ENCODE results near the gene SLC15A3.

The SLC15A3 gene

DNA sequence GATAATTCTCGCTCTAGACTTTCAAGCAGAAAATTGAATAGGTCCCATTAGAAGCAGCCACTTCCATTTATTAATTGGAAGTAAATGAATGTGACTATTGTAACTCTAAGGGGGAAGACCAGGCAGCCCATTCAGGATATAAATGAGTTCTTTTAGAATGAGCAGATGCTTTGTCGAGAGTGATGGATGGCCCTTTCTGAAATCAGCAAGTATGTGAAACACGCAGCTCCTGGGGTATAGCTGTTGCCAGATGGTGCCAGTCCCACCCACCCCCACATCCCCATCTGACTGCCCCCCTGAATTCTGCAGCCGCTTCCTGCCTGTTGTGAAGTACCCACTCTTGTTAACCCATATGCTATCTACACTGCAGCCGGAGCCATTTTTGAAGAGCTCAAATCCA is 3.7 kb downstream of the SLC15A3 start:
- Mint-ChIP-seq H3K9me3 (no peaks in the 10 kb centered on the region), H3K4me3 (no peak overlapping the region), H3K27ac (no peak overlapping the region), H3K36me3 (no peaks in the 10 kb centered on the region), H3K4me1 (peaks cover 25% of the 10 kb centered on the region), H3K27me3 (peaks cover 45% of the 10 kb centered on the region)
- CTCF ChIA-PET: no interaction called here
- DNase-seq: no peak

DNA sequence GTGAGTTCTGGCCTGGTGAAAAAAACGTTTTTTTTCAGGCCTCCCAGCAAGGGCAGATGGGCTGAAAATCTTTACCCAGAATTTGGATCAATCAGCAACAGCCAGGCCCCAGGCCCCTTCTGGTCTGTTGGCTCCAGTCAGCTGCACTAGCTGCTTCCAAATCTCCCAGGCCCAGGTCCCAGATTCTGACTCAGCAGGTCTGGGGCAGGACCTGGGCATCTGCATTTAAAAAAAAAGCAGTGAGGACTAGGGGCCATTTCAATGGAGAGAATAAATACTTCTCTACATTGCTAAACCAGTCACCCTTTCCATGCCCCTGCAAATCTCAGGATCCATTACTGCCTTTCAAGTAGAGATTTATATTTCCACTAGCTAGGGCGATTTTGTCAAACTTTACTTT is 4.3 kb downstream of the SLC15A3 start:
- peaks cover 20% of the 10 kb centered on the region for H3K4me1 Mint-ChIP-seq
- no peak for DNase-seq
- H3K36me3 Mint-ChIP-seq: no peaks in the 10 kb centered on the region
- no peak overlapping the region for H3K27ac Mint-ChIP-seq
- H3K27me3 Mint-ChIP-seq: peaks cover 42% of the 10 kb centered on the region
- no peaks in the 10 kb centered on the region for H3K9me3 Mint-ChIP-seq
- H3K4me3 Mint-ChIP-seq: no peak overlapping the region
- CTCF ChIA-PET: no interaction called here

DNA sequence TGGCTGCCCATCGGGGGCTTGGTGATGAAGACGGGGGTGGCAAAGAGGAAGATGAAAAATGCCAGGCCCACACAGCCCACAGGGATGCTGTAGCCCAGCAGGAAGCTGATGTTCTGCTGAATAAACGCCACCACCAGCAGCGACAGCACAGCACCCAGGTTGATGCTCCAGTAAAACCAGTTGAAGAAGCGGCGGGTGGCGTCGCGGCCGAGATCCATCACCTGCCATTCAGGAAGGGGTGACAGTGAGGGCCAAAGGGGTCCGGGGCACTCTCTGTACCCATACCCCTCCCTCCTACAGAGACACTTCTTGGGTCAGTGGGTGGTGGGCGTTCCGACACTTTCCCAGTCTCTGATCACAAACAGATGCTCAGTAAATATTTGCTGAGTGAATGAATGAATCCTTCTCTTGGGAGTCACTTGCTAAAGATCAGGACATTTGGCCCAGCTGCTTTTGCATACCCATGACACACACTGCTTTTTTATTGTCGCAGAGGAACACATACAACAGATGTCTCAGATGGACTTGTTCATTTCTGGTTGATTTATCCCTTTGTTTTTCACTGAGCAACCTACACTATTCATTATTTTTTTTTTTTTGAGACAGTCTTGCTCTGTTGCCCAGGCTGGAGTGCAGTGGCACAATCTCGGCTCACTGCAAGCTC is 5.2 kb downstream of the SLC15A3 start:
- Mint-ChIP-seq H3K9me3 (no peaks in the 10 kb centered on the region), H3K27me3 (peaks cover 32% of the 10 kb centered on the region), H3K36me3 (no peaks in the 10 kb centered on the region), H3K27ac (no peak overlapping the region), H3K4me3 (no peak overlapping the region), H3K4me1 (peaks cover 17% of the 10 kb centered on the region)
- no peak for DNase-seq
- CTCF ChIA-PET: no interaction called here

DNA sequence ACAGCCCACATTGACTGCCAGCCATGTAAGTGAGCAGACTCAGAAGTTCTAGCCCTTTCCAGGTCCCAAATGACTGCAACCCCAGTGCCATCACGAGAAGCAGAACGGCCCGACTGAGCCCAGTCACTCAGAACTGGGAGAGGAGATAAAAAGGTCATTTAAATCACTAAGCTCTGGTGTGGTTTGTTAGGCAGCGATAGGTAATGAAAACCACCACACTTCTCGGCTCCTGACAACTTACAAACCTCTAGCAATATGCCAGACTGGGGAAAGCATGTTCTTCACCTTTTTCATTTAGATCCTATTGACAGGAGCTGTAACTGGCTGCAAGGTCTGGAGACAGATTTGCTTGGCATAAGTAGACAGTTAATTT is 6.7 kb downstream of the SLC15A3 start:
- CTCF ChIA-PET: interaction anchor here (0.5 kb wide), 1 partner anchor 317 kb away, joined by 4 read pairs; no protein-coding TSS in a partner anchor
- H3K27me3 Mint-ChIP-seq: peaks cover 22% of the 10 kb centered on the region
- no peaks in the 10 kb centered on the region for H3K36me3 Mint-ChIP-seq
- DNase-seq: no peak
- H3K4me3 Mint-ChIP-seq: no peak overlapping the region
- no peak overlapping the region for H3K27ac Mint-ChIP-seq
- H3K4me1 Mint-ChIP-seq: peaks cover 20% of the 10 kb centered on the region
- H3K9me3 Mint-ChIP-seq: no peaks in the 10 kb centered on the region

DNA sequence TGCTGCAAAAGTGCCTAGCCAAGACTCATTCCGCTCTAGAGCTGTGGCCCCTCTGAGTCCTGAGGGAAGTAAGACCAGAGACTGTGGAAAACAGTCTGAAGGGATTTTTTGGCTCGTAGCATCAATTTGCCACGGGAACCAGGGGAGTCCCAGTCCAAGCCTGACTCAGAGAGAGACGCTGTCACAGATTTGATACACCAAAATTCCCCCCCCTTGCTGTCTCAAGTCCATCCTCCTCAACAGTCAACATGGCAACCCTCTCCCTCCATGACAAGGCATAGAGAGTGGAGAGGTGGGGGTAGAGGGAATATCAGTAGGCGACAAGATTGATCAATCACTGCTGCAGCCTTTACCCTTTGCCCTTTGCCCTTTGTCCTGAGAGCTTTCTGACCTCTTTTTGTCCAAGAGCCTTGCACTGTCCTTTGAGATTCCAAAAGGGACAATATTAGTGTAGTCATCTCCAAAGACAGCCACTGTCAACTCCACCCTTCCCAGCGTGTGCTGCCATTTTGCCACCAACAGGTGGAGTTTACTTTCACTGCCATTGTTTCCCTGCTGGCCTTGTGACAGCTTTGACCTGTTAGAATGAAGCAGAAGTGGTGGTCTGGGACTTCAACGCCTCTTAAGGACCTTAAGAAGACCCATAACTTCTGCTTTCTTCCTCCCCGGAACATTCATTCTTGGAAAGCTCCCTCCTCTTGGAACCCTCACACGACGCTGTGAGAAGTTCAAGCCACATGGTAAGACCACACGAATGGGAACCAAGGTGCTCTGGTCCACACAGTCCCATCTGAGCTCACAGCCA is 7.3 kb downstream of the SLC15A3 start:
- Mint-ChIP-seq H3K27ac (no peak overlapping the region), H3K4me3 (no peak overlapping the region), H3K4me1 (peaks cover 18% of the 10 kb centered on the region), H3K9me3 (no peaks in the 10 kb centered on the region), H3K27me3 (peaks cover 16% of the 10 kb centered on the region), H3K36me3 (no peaks in the 10 kb centered on the region)
- CTCF ChIA-PET: no interaction called here
- no peak for DNase-seq

DNA sequence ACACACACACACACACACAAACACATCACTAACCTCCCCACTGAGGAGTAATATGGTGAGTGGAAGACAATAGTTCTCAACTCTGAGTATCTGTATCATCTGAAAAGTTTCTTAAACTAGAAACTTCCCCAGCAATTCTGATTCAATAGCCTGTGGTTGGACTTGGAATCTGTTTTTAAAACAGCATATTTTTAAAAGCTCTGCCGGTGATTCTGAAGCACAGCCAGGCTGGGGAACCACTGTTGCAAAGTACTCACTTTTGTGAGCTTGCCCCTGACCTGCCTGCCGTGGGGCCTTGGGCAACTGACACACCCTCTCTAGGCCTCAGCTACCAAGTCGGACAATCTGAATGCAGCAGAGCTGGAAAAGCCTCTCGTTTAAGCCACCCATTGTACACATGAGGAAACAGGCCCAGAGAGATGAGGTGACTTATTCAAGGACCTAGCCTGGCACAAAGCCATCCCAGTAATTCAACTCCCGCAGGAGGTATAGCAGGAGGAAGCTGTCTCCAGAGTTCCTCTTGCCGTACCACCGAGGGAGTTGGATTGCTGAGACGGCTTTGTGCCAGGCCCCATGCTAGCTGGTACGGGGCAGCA is 8.9 kb downstream of the SLC15A3 start:
- Mint-ChIP-seq H3K27me3 (peaks cover 4% of the 10 kb centered on the region), H3K4me3 (no peak overlapping the region), H3K36me3 (no peaks in the 10 kb centered on the region), H3K9me3 (no peaks in the 10 kb centered on the region), H3K4me1 (peaks cover 19% of the 10 kb centered on the region), H3K27ac (no peak overlapping the region)
- DNase-seq: no peak
- CTCF ChIA-PET: interaction anchor here (0.6 kb wide), 1 partner anchor 244 kb away, joined by 3 read pairs; no protein-coding TSS in a partner anchor

DNA sequence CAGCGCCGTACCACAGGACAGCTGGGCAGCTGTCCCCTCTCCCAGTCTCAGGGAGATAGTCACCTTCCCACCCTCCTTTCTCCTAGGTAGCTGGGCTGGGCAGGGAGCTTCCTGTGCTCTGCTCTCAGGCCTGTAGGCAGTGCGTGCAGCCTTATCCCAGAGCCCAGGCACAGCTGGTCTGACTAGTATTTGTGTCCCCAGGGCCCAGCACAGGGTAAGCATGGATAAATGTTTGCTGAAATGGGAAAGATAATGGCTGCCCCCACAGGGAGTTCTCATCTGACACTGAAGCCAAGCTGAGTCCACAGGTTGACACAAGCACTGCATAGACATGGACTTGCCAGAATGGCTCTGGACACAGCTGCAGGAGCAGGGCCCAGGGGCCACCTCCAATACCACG is 9.8 kb downstream of the SLC15A3 start:
- Mint-ChIP-seq H3K4me1 (peaks cover 19% of the 10 kb centered on the region), H3K36me3 (no peaks in the 10 kb centered on the region), H3K27me3 (peaks cover 4% of the 10 kb centered on the region), H3K9me3 (no peaks in the 10 kb centered on the region), H3K4me3 (no peak overlapping the region), H3K27ac (no peak overlapping the region)
- DNase-seq: no peak
- CTCF ChIA-PET: interaction anchor here (0.6 to 0.7 kb wide), 2 partner anchors 43 to 245 kb away, joined by 3 read pairs; no protein-coding TSS in a partner anchor

DNA sequence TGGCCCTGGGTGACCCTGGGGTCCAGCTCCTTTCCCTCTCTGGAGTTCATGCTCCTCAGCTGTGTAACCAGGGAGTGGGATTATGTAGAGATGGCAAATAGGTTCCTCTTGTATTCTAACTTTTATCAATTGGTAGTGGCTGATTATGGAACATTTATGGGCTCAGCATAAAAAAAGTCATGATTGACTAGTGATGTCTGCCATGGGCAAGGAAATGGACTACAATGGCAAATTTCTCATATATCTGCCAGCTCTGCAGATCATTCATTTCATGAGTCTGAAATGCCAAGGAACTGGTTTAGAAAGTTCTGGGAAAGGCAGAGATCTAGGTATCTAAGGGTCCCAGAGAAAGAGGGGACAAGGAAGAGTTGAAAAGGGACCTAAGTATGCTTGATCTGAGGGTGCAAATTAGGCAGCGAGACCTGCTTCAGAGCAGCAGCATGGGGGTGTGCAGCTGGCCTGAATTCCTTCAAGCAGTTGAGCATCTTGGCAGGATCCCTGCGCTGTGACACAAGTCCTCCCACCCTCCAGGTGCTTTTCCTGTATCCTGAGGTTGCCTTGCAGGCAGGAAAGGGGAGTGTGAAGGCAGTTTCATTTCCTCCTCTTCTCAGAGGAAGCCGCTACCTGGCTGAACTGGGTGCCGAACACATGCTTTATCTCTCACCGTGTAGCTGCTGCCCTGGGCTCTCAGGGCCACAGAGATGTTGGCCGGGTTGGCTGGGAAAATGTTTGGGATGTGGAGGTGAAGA is 10.4 kb downstream of the SLC15A3 start:
- Mint-ChIP-seq H3K4me1 (peaks cover 19% of the 10 kb centered on the region), H3K27ac (no peak overlapping the region), H3K36me3 (no peaks in the 10 kb centered on the region), H3K27me3 (peaks cover 4% of the 10 kb centered on the region), H3K9me3 (no peaks in the 10 kb centered on the region), H3K4me3 (no peak overlapping the region)
- DNase-seq: no peak
- CTCF ChIA-PET: interaction anchor here (0.7 kb wide), 1 partner anchor 42 kb away, joined by 3 read pairs; no protein-coding TSS in a partner anchor

DNA sequence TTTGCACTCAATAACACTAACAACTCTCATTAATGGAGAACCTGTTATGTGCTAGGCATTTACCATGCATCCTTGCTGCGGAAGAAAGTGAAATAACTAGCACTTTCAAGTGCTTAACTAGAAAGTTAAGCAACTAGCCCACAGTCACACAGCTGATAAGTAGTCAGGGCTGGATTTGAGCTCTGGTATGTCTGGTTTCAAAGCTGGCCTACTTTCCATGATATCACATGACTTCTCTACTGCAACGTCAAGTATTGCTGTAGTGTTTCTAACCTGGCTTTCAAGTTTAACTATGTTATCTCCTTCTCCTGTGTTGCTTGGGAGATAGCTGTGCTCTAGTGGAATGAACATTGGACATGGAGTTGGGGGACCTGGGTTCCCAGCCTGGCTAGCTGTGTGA is 12.1 kb downstream of the SLC15A3 start:
- no peak for DNase-seq
- no peaks in the 10 kb centered on the region for H3K9me3 Mint-ChIP-seq
- peaks cover 19% of the 10 kb centered on the region for H3K4me1 Mint-ChIP-seq
- CTCF ChIA-PET: no interaction called here
- H3K36me3 Mint-ChIP-seq: no peaks in the 10 kb centered on the region
- no peak overlapping the region for H3K4me3 Mint-ChIP-seq
- H3K27ac Mint-ChIP-seq: no peak overlapping the region
- H3K27me3 Mint-ChIP-seq: peaks cover under 1% of the 10 kb centered on the region

DNA sequence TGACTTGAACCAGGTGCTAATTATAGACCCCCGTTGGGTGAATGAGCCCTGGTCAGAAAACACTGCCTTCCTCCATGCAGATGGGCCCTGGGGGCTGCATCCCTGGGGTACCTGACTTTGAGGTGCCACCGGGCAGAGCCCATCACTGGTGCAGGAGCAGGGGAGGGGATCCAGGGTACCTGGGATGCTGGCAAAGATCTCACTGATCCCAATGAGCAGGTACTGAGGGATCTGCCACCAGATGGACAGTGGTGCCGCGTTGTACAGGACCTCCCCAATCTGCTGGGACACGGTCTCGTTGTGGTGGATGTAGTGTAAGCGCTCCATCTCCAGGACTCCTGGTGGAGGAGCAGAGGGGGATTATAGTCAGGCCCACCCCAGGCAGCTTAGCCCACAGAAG is 12.7 kb downstream of the SLC15A3 start:
- Mint-ChIP-seq H3K4me1 (peaks cover 19% of the 10 kb centered on the region), H3K27ac (no peak overlapping the region), H3K27me3 (peaks cover 5% of the 10 kb centered on the region), H3K4me3 (no peak overlapping the region), H3K9me3 (no peaks in the 10 kb centered on the region), H3K36me3 (no peaks in the 10 kb centered on the region)
- CTCF ChIA-PET: no interaction called here
- no peak for DNase-seq

DNA sequence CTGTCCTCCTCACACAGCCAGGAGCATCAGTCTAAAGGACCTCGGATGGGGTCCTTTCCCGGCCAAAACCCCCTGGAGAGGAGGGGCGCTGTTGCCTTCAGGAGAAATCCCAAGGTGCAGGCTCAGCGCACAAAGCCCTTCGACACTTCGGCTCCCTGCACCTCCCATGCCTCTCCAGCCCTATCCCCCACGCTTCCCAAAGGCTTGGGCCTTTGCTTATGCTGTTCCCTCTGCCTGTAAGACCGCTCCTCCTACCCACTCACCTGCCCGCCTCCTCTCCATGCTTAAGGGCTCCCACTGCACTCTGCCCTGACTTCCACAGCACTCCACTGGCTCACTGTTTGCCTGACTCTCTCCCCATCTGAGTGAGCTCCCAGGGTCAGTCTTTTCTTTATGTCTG is 13.5 kb downstream of the SLC15A3 start:
- Mint-ChIP-seq H3K4me1 (peaks cover 19% of the 10 kb centered on the region), H3K27me3 (peaks cover 11% of the 10 kb centered on the region), H3K27ac (no peak overlapping the region), H3K9me3 (no peaks in the 10 kb centered on the region), H3K4me3 (no peak overlapping the region), H3K36me3 (no peaks in the 10 kb centered on the region)
- DNase-seq: no peak
- CTCF ChIA-PET: no interaction called here

DNA sequence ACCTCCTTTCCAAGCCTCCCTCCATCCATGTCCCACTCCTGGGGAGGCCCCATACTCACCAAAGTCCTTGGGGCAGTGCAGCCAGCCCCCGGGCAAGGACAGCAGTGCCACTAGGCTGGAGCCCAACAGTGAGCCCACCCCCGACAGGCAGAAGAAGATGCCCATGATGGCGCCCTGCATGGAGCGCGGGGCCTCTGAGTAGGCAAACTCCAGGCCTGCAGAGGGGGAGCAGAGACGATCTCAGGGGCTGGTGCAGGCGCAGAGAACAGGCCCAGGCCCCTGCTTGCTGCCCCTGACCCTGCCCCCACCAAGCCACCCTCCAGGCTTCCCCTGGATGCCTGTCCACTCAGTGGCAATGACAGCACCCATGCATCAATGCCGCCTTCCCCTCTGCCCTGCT is 14.2 kb downstream of the SLC15A3 start:
- H3K36me3 Mint-ChIP-seq: no peaks in the 10 kb centered on the region
- H3K4me3 Mint-ChIP-seq: no peak overlapping the region
- H3K4me1 Mint-ChIP-seq: peaks cover 19% of the 10 kb centered on the region
- CTCF ChIA-PET: no interaction called here
- H3K27me3 Mint-ChIP-seq: peaks cover 11% of the 10 kb centered on the region
- no peak overlapping the region for H3K27ac Mint-ChIP-seq
- no peak for DNase-seq
- no peaks in the 10 kb centered on the region for H3K9me3 Mint-ChIP-seq

DNA sequence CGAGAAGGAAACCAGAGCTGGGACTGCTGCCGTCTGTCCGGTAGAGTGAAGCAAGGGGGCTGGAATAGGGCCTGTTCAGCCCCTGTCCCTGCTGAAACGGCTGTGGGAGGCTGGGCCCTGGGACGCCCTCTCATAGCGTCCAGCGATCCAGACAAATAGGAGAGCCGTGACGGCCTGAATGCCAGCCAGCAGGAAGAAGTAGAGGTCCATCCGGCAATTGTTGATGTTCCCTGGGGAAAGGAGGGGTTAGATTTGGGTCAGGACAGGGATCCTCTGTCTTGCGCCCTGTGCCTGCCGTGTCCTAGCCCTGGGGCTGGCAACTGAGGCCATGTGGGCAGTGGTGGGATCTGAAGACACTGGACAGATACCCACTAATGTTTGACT is 14.8 kb downstream of the SLC15A3 start:
- Mint-ChIP-seq H3K27me3 (peaks cover 13% of the 10 kb centered on the region), H3K9me3 (no peaks in the 10 kb centered on the region), H3K4me1 (peaks cover 16% of the 10 kb centered on the region), H3K4me3 (no peak overlapping the region), H3K27ac (no peak overlapping the region), H3K36me3 (no peaks in the 10 kb centered on the region)
- no peak for DNase-seq
- CTCF ChIA-PET: no interaction called here

DNA sequence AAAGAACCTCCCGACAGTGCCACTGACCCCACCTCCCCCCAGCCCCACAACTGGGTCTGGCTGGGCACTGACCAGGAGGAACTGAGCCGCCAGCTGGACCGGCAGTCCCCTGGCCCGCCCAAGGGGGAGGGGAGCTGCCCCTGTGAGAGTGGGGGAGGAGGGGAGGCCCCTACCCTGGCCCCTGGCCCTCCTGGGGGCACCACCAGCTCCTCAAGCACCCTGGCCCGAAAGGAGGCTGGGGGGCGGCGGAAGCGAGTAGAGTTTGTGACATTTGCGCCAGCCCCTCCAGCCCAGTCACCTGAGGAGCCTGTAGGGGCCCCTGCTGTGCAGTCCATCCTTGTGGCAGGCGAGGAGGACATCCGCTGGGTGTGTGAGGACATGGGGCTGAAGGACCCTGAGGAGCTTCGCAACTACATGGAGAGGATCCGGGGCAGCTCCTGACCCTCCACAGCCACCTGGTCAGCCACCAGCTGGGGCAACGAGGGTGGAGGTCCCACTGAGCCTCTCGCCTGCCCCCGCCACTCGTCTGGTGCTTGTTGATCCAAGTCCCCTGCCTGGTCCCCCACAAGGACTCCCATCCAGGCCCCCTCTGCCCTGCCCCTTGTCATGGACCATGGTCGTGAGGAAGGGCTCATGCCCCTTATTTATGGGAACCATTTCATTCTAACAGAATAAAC is 15.4 kb downstream of the SLC15A3 start:
- Mint-ChIP-seq H3K9me3 (no peaks in the 10 kb centered on the region), H3K27me3 (peaks cover 18% of the 10 kb centered on the region), H3K36me3 (no peaks in the 10 kb centered on the region), H3K4me3 (no peak overlapping the region), H3K27ac (no peak overlapping the region), H3K4me1 (peaks cover 11% of the 10 kb centered on the region)
- CTCF ChIA-PET: no interaction called here
- no peak for DNase-seq

All from activated naive CD4-positive, alpha-beta T cell treated with anti-CD3 and anti-CD28 coated beads, Interleukin-2, amount 10 ng/mL, durations not matched to agents 7 days and 5 days (primary cell).